Heart left ventricle (tissue), 16 donors: ENCODE results near the gene ERFL. TPM values are rescaled to one million over a fixed set of nuclear protein-coding genes. Genes with fewer than 3 reads are reported as not detected.
A peak's percentile ranks its signal among the peaks of the same experiment; 100 is the strongest.

Source experiments
- ATAC-seq, 4 donors: fragments of 200-7000 bp; cut with Tn5 transposase; one replicate each; pipeline ENCODE4 v1.9.1; 2020 to 2022; ENCODE audit warnings: moderate library complexity in 4 of 4, mild to moderate bottlenecking in 3 of 4, moderate number of reproducible peaks in 1 of 4
- DNase-seq, 5 donors: peaks; one replicate each; pipeline ENCODE4 v3.0.0-alpha.2; 2020
- H3K27ac ChIP-seq, 12 donors: fragments of 200-600 bp; sonication (generic) in 4 of 12; one replicate each; pipeline versions ENCODE4 v1.5.0 to v1.8.0; 2016 to 2022; ENCODE audit warnings: mild to moderate bottlenecking in 2 of 12
- H3K27me3 ChIP-seq, 9 donors: fragments of 200-600 bp; sonication (generic) in 2 of 9; one replicate each; pipeline versions ENCODE4 v1.5.1 to v1.8.0; 2016 to 2022; ENCODE audit warnings: mild to moderate bottlenecking in 3 of 9
- H3K36me3 ChIP-seq, 9 donors: fragments of 200-600 bp; sonication (generic) in 2 of 9; one replicate each; pipeline versions ENCODE4 v1.5.0 to v1.8.0; 2018 to 2022; ENCODE audit warnings: mild to moderate bottlenecking in 2 of 9
- H3K4me1 ChIP-seq, 12 donors: fragments of 200-600 bp; sonication (generic) in 4 of 12; one replicate each; pipeline versions ENCODE4 v1.5.0 to v1.8.0; 2016 to 2022; ENCODE audit warnings: mild to moderate bottlenecking in 3 of 12
- H3K4me3 ChIP-seq, 12 donors: fragments of 200-600 bp; sonication (generic) in 4 of 12; one replicate each; pipeline versions ENCODE4 v1.5.0 to v1.8.0; 2017 to 2022; ENCODE audit warnings: mild to moderate bottlenecking in 9 of 12, moderate library complexity in 4 of 12
- H3K9me3 ChIP-seq, 12 donors: fragments of 200-600 bp; sonication (generic) in 4 of 12; one replicate each; pipeline versions ENCODE4 v1.5.0 to v1.8.0; 2016 to 2022; ENCODE audit warnings: mild to moderate bottlenecking in 1 of 12
- POLR2A ChIP-seq, 2 donors: fragments of 450-650 bp; IDR thresholded peaks; one replicate each; pipeline ENCODE4 v1.6.1; 2017; ENCODE audit warnings: antibody characterized with exemption in 2 of 2, mild to moderate bottlenecking in 2 of 2, moderate library complexity in 2 of 2
- WGBS, 4 donors: extraction: QIAGEN DNeasy Blood & Tissue Kit in 2 of 4; methylation state at CpG; one replicate each; pipeline versions ENCODE4 v1.1.5 to v1.1.7; 2013 to 2018; 5-methylcytosine and 5-hydroxymethylcytosine counted together
- intact Hi-C, 10 donors: fragments of 100-400 bp; cut with DNase I; formaldehyde crosslinking; loops; one replicate each; pipeline versions ENCODE4 v1.11.1 to v1.14.2; 2022
- polyA plus RNA-seq, 2 donors: library from polyadenylated mRNA; stranded (reverse); fragments of 200-250 nt; gene quantifications; one replicate each; pipeline ENCODE4 v1.2.3, GENCODE V29; 2013
- total RNA-seq, 9 donors: library from RNA; depleted of rRNA in 2 of 9; stranded (reverse); fragments of >200 nt in 2 of 9; fragmentation: NEBNext Ultra II Directional in 3 of 9; extraction: Animal tissue kit (Norgen Biotek cat#: 25700) in 3 of 9; gene quantifications; one replicate each; pipeline versions ENCODE4 v1.1.0 to v1.2.4, GENCODE V29; 2016 to 2023
- TF ChIP-seq, protein P1 (sequence below), 12 donors: fragments of 200-600 bp; sonication (generic) in 4 of 12; IDR thresholded peaks; one replicate each; pipeline versions ENCODE4 v1.5.0 to v1.8.0; 2018 to 2022; ENCODE audit warnings: antibody characterized with exemption in 12 of 12, mild to moderate bottlenecking in 5 of 12
- donor health status: ischemic (EF 13 %, LVEDD 7.1; RV severe dilation, severe dysfunction).
- donor health status: healthy with polysubstance abuse.
- donor health status: DM: no; HTN: yes; CAD: no.
- donor health status: DM: no; HTN: no; CAD: no.
- donor health status: ischemic (EF 25% LVEDD 6.9; RV normal size, moderate dysfunction).
- donor health status: ischemic (EF 25% LVEDD 5.7; RV mildly dilated, moderate dysfunction).
- donor health status: healthy.
- donor health status: DM: yes; HTN: yes; CAD: no.
- donor health status: ischemic (EF 35%, LVEDD 5.7; RV mildly dilated, moderate dysfunction).
- donor health status: nonischemic (EF 11% LVEDD 7.7; RV severe dilation, severe dysfunction).
- donor health status: DM: yes; HTN: yes; CAD: no.
- donor health status: PGD.
- donor health status: ischemic (EF 29% LVEDD 5.4; RV normal size, mild dysfunction).
- donor health status: nonischemic (EF 23%, LVEDD 6.1; RV moderate dilation, normal function).

ERFL gene
- total and polyA plus RNA-seq, 11 donors: 0.13 TPM; not detected in 10

DNA sequence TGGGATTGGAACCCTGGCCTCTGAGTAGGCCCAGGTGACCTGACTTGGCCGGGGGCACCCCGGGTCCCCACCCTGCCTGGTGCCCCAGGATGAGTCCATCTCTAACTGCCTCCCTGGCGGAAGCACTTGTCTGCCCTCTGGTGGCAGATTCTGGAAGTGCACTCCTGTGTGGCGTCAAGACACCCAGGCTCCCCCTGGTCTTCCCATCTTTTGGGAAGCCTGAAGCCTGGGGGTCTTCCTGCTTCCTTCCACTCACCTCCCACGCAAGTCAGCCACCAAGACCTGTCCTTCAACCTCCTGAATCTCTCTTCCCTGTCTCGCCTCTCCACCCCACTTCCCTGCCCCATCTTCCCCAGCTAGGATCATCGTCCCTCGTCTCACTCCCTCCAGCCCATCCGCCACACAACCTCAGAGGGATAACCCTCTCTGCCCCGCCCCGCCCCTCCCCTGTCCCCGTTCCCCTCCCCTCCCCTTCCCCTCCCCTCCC is 23.5 kb upstream of the ERFL start:
- Histone ChIP-seq H3K27me3 (no peaks in the 10 kb centered on the region), H3K9me3 (no peaks in the 10 kb centered on the region), H3K27ac (no peak overlapping the region), H3K36me3 (peaks cover 0 to 18% (median 5%) of the 10 kb centered on the region in 9 donors), H3K4me1 (peaks cover 0 to 8% (median 0%) of the 10 kb centered on the region in 12 donors), H3K4me3 (no peak overlapping the region)
- intact Hi-C loops: loop anchor here in 6 of 10 donors (1.0 to 5.0 kb wide), 3 partner anchors 78 to 79 kb away; no protein-coding TSS in a partner anchor
- ATAC-seq (peak in 3 of 4 donors; percentile 64 to 71 (median 66)), DNase-seq (peak; percentile 68 to 81 (median 79))
- TF ChIP-seq POLR2A (IDR thresholded peaks at IDR 0.05): no peak
- TF ChIP-seq, protein P1, sequence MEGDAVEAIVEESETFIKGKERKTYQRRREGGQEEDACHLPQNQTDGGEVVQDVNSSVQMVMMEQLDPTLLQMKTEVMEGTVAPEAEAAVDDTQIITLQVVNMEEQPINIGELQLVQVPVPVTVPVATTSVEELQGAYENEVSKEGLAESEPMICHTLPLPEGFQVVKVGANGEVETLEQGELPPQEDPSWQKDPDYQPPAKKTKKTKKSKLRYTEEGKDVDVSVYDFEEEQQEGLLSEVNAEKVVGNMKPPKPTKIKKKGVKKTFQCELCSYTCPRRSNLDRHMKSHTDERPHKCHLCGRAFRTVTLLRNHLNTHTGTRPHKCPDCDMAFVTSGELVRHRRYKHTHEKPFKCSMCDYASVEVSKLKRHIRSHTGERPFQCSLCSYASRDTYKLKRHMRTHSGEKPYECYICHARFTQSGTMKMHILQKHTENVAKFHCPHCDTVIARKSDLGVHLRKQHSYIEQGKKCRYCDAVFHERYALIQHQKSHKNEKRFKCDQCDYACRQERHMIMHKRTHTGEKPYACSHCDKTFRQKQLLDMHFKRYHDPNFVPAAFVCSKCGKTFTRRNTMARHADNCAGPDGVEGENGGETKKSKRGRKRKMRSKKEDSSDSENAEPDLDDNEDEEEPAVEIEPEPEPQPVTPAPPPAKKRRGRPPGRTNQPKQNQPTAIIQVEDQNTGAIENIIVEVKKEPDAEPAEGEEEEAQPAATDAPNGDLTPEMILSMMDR (IDR thresholded peaks at IDR 0.05): peak; percentile 91 to 99 (median 98)
- WGBS, 4 donors: 3 to 7% (median 4%) methylated on average over 12 of the region's 12 CpGs

DNA sequence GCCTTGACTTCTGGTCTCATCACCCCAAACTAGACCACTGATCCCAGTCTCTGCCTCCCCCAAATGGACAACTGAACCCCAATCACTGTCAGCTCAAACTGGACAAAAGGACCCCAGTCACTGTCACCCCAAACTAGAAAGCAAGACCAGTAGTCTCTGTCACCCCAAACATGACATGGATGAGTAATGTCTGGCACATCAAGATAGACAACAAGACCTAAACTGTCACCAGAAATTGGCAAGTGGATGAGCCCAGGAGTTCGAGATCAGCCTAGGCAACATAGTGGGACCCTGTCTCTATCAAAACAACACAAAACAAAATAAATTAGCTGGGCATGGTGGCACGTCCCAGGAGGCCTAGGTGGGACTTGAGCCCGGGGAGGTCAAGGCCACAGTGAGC is 18.8 kb upstream of the ERFL start:
- no peak overlapping the region for H3K4me3 ChIP-seq
- no peaks in the 10 kb centered on the region for H3K36me3 ChIP-seq
- H3K4me1 ChIP-seq: peaks cover 0 to 15% (median 0%) of the 10 kb centered on the region in 12 donors
- H3K9me3 ChIP-seq: no peaks in the 10 kb centered on the region
- no peak overlapping the region for H3K27ac ChIP-seq
- peaks cover 0 to under 1% (median 0%) of the 10 kb centered on the region in 9 donors for H3K27me3 ChIP-seq
- DNase-seq (no peak), ATAC-seq (no peak)
- intact Hi-C loops: loop anchor here in 1 of 10 donors (5.0 kb wide), 1 partner anchor 70 kb away; the partner anchor contains the start of gene CD79A
- TF ChIP-seq, protein P1 (IDR thresholded peaks at IDR 0.05): no peak
- no peak for TF ChIP-seq POLR2A (IDR thresholded peaks at IDR 0.05)
- 91 to 93% (median 92%) methylated on average over 3 of the region's 3 CpGs for WGBS, 4 donors

DNA sequence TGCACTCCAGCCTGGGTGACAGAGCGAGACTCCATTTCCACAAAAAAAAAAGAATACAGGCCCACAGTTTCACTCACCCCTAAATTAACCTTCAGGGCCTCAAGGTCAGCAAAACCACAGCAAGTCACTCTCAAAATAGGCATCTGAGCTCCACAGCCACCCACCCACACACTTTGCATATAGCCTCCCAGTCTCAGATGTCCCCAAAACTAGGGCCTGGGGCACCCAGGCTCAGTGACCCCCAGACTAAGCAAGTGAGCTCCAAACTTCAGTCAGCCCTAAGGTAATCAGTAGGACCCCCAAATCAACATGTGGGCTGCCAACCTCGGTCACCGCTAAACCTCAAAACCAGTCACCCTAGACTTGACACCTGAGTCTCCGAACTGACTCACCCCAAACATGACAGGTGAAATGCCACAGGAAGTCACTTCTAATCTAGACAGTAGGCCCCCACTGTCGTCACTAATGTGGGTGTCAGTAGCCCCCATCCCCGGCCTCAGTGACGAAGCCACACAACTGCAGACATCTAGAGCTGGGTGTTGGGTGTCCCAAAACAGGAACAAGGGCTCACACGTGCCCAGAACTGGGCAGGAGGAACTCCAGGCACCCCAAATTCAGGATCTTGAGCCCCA is 17.0 kb upstream of the ERFL start:
- TF ChIP-seq, protein P1 (IDR thresholded peaks at IDR 0.05): no peak
- no peak for TF ChIP-seq POLR2A (IDR thresholded peaks at IDR 0.05)
- H3K9me3 ChIP-seq: no peaks in the 10 kb centered on the region
- H3K4me1 ChIP-seq: peaks cover 0 to 10% (median 1%) of the 10 kb centered on the region in 12 donors
- intact Hi-C loops: loop anchor here in 1 of 10 donors (5.0 kb wide), 1 partner anchor 68 kb away; the partner anchor contains the start of gene CD79A
- peak in 1 of 4 donors; percentile 34 for ATAC-seq
- no peak for DNase-seq
- no peaks in the 10 kb centered on the region for H3K36me3 ChIP-seq
- H3K27ac ChIP-seq: no peak overlapping the region
- H3K4me3 ChIP-seq: no peak overlapping the region
- 80 to 89% (median 86%) methylated on average over 8 of the region's 8 CpGs for WGBS, 4 donors
- peaks cover 1 to 18% (median 12%) of the 10 kb centered on the region in 9 donors for H3K27me3 ChIP-seq

DNA sequence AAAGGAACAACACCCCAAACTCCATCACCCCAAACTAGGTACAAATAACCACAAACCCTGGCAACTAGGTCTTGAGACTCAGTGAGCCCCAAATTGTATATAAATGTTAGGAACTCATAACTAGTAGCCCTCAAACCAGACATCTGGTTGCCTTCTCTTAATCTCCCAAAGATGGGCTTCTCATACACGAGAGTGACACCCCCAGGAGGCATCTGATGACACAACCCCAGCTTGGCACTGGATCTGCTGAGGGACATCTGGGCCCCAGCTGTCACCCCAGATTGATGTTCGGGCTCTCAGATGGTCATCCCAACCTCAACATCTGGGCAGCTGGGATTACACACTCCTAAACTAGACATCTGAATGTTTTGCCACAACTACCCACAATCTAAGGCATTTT is 16.1 kb upstream of the ERFL start:
- H3K27me3 ChIP-seq: peaks cover 8 to 25% (median 19%) of the 10 kb centered on the region in 9 donors
- peaks cover 0 to 17% (median 3%) of the 10 kb centered on the region in 12 donors for H3K4me1 ChIP-seq
- no peak overlapping the region for H3K4me3 ChIP-seq
- no peak for DNase-seq
- intact Hi-C loops: loop anchor here in 1 of 10 donors (5.0 kb wide), 1 partner anchor 52 kb away; no protein-coding TSS in a partner anchor
- TF ChIP-seq, protein P1 (IDR thresholded peaks at IDR 0.05): no peak
- TF ChIP-seq POLR2A (IDR thresholded peaks at IDR 0.05): no peak
- H3K9me3 ChIP-seq: no peaks in the 10 kb centered on the region
- WGBS, 4 donors: 50 to 75% (median 68%) methylated on average over 1 to 2 of the region's 2 CpGs
- no peaks in the 10 kb centered on the region for H3K36me3 ChIP-seq
- no peak for ATAC-seq
- H3K27ac ChIP-seq: no peak overlapping the region
